ENCODE measurements around the gene UHMK1.

GRCh38 chr1:162538815-162539431 lies 41.3 kb downstream of the UHMK1 start:
- TF ChIP-seq CTCF (conservative IDR thresholded peaks at IDR 0.05) (no peak), ZFX (IDR thresholded peaks at IDR 0.05) (no peak)

All from C4-2B (cell line).